PC-9 (cell line): Measurements from ENCODE around the gene PRLR. TPM values are rescaled to one million over a fixed set of nuclear protein-coding genes. Genes with fewer than 3 reads are reported as not detected.
A peak's percentile ranks its signal among the peaks of the same experiment; 100 is the strongest.

Source experiments
- BruUV-seq: library from RNA; stranded (reverse); fragments of 400-500 nt; replicated peaks from 2 replicates; lab custom pipeline; 2021; lab: Mats Ljungman, UMichigan
- CTCF ChIA-PET: fragments of 300-600 bp; sonication (Branson Sonifier 250); formaldehyde crosslinking; loops from one replicate; lab custom pipeline; 2022; ENCODE audit warnings: antibody characterized with exemption; lab: Charles Lee
- POLR2A ChIA-PET: fragments of 300-600 bp; sonication (Branson Sonifier 250); formaldehyde crosslinking; loops from one replicate; lab custom pipeline; 2022; ENCODE audit warnings: antibody characterized with exemption; ENCODE audit not compliant: unreplicated experiment; lab: Charles Lee
- DNase-seq, 2 experiments: peaks; one replicate each; pipeline versions ENCODE4 v3.0.0 to v3.0.0-alpha.2; 2015 to 2022; ENCODE audit warnings: mixed read lengths in 1 of 2
- H2AFZ ChIP-seq: fragments of 200-600 bp; sonication (generic); 2 replicates; pipeline ENCODE4 v1.8.1; 2017; ENCODE audit warnings: antibody characterized with exemption
- H3F3A ChIP-seq: fragments of 200-600 bp; sonication (generic); 2 replicates; pipeline ENCODE4 v1.8.1; 2017; ENCODE audit warnings: antibody characterized with exemption, mild to moderate bottlenecking, low read depth; ENCODE audit not compliant: insufficient read depth
- H3K27ac ChIP-seq: fragments of 200-600 bp; sonication (generic); 2 replicates; pipeline ENCODE4 v1.6.1; 2016; ENCODE audit warnings: mixed run types
- H3K27me3 ChIP-seq: fragments of 200-600 bp; sonication (generic); 2 replicates; pipeline ENCODE4 v1.6.1; 2016; ENCODE audit warnings: low read depth, mixed run types; ENCODE audit not compliant: insufficient read depth
- H3K36me3 ChIP-seq: fragments of 200-600 bp; sonication (generic); 2 replicates; pipeline ENCODE4 v1.6.1; 2016; ENCODE audit warnings: low read depth, mixed run types
- H3K4me1 ChIP-seq: fragments of 200-600 bp; sonication (generic); replicated peaks from 2 replicates; pipeline ENCODE4 v1.6.1; 2016; ENCODE audit warnings: mixed run types; ENCODE audit not compliant: insufficient read depth
- H3K4me2 ChIP-seq: fragments of 200-600 bp; sonication (generic); 2 replicates; pipeline ENCODE4 v1.6.1; 2017; ENCODE audit warnings: mixed run types
- H3K4me3 ChIP-seq: fragments of 200-600 bp; sonication (generic); 2 replicates; pipeline ENCODE4 v1.6.1; 2016; ENCODE audit warnings: mixed run types
- H3K79me2 ChIP-seq: fragments of 200-600 bp; sonication (generic); 2 replicates; pipeline ENCODE4 v1.6.1; 2017; ENCODE audit warnings: low read depth, mixed run types
- H3K9me2 ChIP-seq: fragments of 200-600 bp; sonication (generic); 2 replicates; pipeline ENCODE4 v1.8.1; 2017; ENCODE audit warnings: mild to moderate bottlenecking; ENCODE audit not compliant: insufficient read depth
- H3K9me3 ChIP-seq: fragments of 200-600 bp; sonication (generic); 2 replicates; pipeline ENCODE4 v1.8.1; 2016; ENCODE audit warnings: low read depth; ENCODE audit not compliant: insufficient read depth
- H4K20me1 ChIP-seq: fragments of 200-600 bp; sonication (generic); 2 replicates; pipeline ENCODE4 v1.8.1; 2017; ENCODE audit not compliant: insufficient read depth
- EZH2 ChIP-seq: fragments of 200-600 bp; sonication (generic); IDR thresholded peaks from 2 replicates; pipeline ENCODE4 v1.8.0; 2017; ENCODE audit warnings: antibody characterized with exemption, low read depth
- intact Hi-C: fragments of 100-400 bp; cut with micrococcal nuclease; formaldehyde crosslinking; loops from one replicate; pipeline ENCODE4 v1.10.0; 2022; ENCODE audit not compliant: unreplicated experiment
- total RNA-seq: library from RNA; stranded (reverse); gene quantifications from 2 replicates; pipeline ENCODE4 v1.2.3, GENCODE V29; 2021
- TF ChIP-seq, protein P1 (sequence below): fragments of 200-600 bp; sonication (generic); conservative IDR thresholded peaks from 2 replicates; pipeline ENCODE4 v1.6.1; 2017; ENCODE audit warnings: mixed run types, antibody characterized with exemption, mild to moderate bottlenecking, moderate library complexity

PRLR gene
- total RNA-seq, 1 experiment from 2014 or later, result not detected

DNA sequence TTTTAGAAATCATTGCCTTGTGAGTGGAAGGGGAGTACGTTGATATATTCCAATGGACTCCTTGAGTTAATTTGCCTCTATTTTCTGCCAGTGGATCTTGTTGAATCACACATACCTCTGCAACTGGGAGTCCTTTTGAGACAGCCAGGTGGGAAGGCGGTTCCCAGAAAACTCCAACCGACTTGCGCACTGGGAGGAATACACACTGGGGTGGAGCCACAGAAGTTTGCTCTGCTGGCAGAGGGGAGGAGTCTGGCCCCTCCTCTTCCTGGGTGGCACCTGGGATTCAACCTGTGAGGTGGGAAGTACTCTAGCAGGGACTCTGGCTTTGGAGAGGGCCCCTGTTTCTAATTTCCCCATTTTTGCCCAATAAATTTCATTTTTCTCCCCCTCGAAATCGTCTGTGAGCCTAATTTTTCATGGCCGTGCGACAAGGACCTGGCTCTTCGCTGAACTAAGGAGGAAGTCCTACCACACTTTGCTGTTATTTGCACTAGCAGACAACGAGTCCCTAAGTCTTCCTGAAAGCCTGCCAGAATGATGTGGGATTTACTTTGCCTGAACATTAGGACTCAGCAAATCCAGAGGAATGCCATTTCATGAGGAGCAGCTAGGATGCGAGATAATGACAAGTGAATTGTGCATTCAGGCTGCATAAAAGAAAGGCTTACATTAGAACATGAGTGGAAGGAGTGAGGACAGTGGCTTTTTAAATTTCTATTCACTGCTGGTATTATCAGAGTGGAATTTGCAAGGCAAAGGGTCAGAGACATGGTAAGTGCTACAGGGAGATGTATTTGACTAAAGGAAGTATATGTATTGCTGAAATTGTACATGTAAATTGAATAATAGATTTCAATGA lies 67.2 kb downstream of the PRLR start:
- peaks cover 47% of the 10 kb centered on the region for H3K27me3 ChIP-seq
- 0 out of 2 replicates have a peak, but pooled peaks cover 4% of the 10 kb centered on the region for H3K9me2 ChIP-seq
- H3F3A ChIP-seq, result no peaks in the 10 kb centered on the region
- no peaks in the 10 kb centered on the region for H3K9me3 ChIP-seq
- ChIA-PET CTCF (no interaction called here), POLR2A (no interaction called here)
- no peak overlapping the region for H3K4me2 ChIP-seq
- TF ChIP-seq, protein P1, sequence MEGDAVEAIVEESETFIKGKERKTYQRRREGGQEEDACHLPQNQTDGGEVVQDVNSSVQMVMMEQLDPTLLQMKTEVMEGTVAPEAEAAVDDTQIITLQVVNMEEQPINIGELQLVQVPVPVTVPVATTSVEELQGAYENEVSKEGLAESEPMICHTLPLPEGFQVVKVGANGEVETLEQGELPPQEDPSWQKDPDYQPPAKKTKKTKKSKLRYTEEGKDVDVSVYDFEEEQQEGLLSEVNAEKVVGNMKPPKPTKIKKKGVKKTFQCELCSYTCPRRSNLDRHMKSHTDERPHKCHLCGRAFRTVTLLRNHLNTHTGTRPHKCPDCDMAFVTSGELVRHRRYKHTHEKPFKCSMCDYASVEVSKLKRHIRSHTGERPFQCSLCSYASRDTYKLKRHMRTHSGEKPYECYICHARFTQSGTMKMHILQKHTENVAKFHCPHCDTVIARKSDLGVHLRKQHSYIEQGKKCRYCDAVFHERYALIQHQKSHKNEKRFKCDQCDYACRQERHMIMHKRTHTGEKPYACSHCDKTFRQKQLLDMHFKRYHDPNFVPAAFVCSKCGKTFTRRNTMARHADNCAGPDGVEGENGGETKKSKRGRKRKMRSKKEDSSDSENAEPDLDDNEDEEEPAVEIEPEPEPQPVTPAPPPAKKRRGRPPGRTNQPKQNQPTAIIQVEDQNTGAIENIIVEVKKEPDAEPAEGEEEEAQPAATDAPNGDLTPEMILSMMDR, result no peak
- TF ChIP-seq EZH2, result no peak
- H3K4me1 ChIP-seq, result no peaks in the 10 kb centered on the region
- DNase-seq, result no peak
- intact Hi-C loops, result no loop called here
- H3K27ac ChIP-seq, result no peak overlapping the region
- no peaks in the 10 kb centered on the region for H4K20me1 ChIP-seq
- H2AFZ ChIP-seq, result peak overlapping the region; percentile 49; the same call in 1 of the 2 replicates
- BruUV-seq, result no TSS peak
- H3K36me3 ChIP-seq, result no peaks in the 10 kb centered on the region
- no peaks in the 10 kb centered on the region for H3K79me2 ChIP-seq
- no peak overlapping the region for H3K4me3 ChIP-seq

DNA sequence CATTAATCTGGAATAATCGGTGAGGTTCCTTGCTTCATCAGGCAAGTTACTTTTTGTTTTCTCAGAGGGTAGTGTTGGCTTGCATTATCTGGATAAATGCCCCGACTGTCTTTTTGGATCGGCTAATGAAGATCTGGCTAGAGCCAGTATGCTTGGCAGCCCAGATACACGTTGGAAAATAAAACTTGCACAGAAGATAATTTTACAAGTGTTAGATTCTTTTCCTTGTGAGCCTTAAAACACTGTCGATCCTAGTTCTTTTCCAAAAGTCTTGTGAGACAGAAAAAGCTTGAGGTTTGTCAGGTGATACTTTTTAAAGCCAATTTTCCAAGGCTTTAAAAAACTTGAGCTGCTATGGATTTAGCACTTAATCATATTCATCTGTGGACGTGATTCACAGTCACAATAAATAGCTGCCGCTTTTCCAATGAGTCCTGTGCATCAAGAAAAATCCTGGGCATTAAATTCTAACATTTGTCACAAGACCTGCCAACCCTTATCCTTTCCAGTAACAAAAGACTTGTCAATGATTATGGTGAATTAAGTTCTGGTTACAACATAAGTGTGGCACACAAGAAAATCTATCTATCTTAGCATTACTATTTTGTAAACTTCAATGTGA lies 68.5 kb downstream of the PRLR start:
- Histone ChIP-seq H3K79me2 (no peaks in the 10 kb centered on the region), H3K9me3 (no peaks in the 10 kb centered on the region), H3K4me1 (no peaks in the 10 kb centered on the region), H3F3A (no peaks in the 10 kb centered on the region), H4K20me1 (no peaks in the 10 kb centered on the region), H3K27me3 (peaks cover 55% of the 10 kb centered on the region), H3K36me3 (no peaks in the 10 kb centered on the region), H3K9me2 (0 out of 2 replicates have a peak, but pooled peaks cover 4% of the 10 kb centered on the region), H3K4me2 (no peak overlapping the region), H3K27ac (no peak overlapping the region), H3K4me3 (no peak overlapping the region), H2AFZ (no peak overlapping the region)
- TF ChIP-seq, protein P1, result no peak
- TF ChIP-seq EZH2, result no peak
- DNase-seq, result no peak
- intact Hi-C loops, result no loop called here
- POLR2A ChIA-PET, result no interaction called here
- no TSS peak for BruUV-seq
- CTCF ChIA-PET, result no interaction called here

DNA sequence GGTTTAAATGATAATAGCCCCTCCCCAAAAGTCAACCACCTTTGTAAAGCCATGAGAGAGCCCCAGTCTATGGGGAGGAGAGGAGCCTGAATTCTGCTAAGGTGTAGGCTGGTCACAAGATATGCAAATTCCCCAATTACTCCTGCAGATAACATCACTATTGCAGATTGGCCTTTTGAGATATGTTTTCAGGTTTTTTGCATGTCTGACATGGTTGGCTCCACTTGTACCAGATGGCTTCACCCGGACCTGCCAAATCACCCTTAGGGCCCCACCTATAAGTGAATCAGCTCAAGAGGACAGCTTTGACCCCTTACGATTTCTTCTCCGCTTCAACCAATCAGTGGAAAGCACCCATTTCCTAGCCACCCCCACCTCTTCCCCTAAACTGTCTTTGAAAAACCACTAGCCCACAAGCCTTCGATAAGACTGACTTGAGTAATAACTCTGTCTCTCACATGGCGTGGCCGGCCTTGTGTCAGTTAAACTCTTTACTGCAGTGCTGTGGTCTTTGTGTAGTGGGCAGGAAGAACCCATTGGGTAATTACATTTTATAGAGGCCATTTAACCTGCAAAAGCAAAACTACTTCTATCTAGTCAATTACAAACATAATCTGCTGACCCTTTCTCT lies 69.7 kb downstream of the PRLR start:
- Histone ChIP-seq H3K79me2 (no peaks in the 10 kb centered on the region), H3F3A (no peaks in the 10 kb centered on the region), H3K4me3 (no peak overlapping the region), H3K9me3 (no peaks in the 10 kb centered on the region), H3K36me3 (no peaks in the 10 kb centered on the region), H3K27ac (no peak overlapping the region), H2AFZ (no peak overlapping the region), H3K4me1 (no peaks in the 10 kb centered on the region), H3K9me2 (0 out of 2 replicates have a peak, but pooled peaks cover 4% of the 10 kb centered on the region), H4K20me1 (no peaks in the 10 kb centered on the region), H3K27me3 (peaks cover 55% of the 10 kb centered on the region), H3K4me2 (no peak overlapping the region)
- ChIA-PET POLR2A (no interaction called here), CTCF (no interaction called here)
- TF ChIP-seq EZH2, result no peak
- TF ChIP-seq, protein P1, result no peak
- BruUV-seq, result no TSS peak
- intact Hi-C loops, result no loop called here
- DNase-seq, result no peak
